ENCODE measurements around the gene BAMBI.

Gene BAMBI

GRCh38 chr10:28692050-28692449 is 14.7 kb downstream of the BAMBI start:
- TF ChIP-seq CTCF (IDR thresholded peaks at IDR 0.05; ENCODE audit: low read depth, low read length) = no peak
- H3K27me3 ChIP-seq = no peaks in the 10 kb centered on the region
- no peak overlapping the region for H3K4me3 ChIP-seq (ENCODE audit: low read depth, low read length)
- no peaks in the 10 kb centered on the region for H3K36me3 ChIP-seq
- no peak for DNase-seq
- no peaks in the 10 kb centered on the region for H3K9me3 ChIP-seq
- H3K4me1 ChIP-seq = peaks cover 3% of the 10 kb centered on the region

- TF ChIP-seq CTCF (IDR thresholded peaks at IDR 0.05; ENCODE audit: low read depth, low read length) = no peak
- no peak overlapping the region for H3K4me3 ChIP-seq (ENCODE audit: low read depth, low read length)
- no peak for DNase-seq
- H3K4me1 ChIP-seq = no peaks in the 10 kb centered on the region
- no peaks in the 10 kb centered on the region for H3K9me3 ChIP-seq
- H3K27me3 ChIP-seq = no peaks in the 10 kb centered on the region
- H3K36me3 ChIP-seq = no peaks in the 10 kb centered on the region
Observed at GRCh38 chr10:28694530-28694929, 17.2 kb downstream of the BAMBI start.

- no peak for TF ChIP-seq CTCF (IDR thresholded peaks at IDR 0.05; ENCODE audit: low read depth, low read length)
- H3K27me3 ChIP-seq = no peaks in the 10 kb centered on the region
- no peak for DNase-seq
Observed at GRCh38 chr10:28698075-28698474, 20.8 kb downstream of the BAMBI start.

GRCh38 chr10:28704464-28705161 is 27.3 kb downstream of the BAMBI start:
- H3K9me3 ChIP-seq = no peaks in the 10 kb centered on the region
- H3K4me1 ChIP-seq = no peaks in the 10 kb centered on the region
- H3K27me3 ChIP-seq = no peaks in the 10 kb centered on the region
- no peak overlapping the region for H3K4me3 ChIP-seq (ENCODE audit: low read depth, low read length)
- no peak for TF ChIP-seq CTCF (IDR thresholded peaks at IDR 0.05; ENCODE audit: low read depth, low read length)
- no peaks in the 10 kb centered on the region for H3K36me3 ChIP-seq
- DNase-seq = no peak

More at GRCh38 chr10:28698075-28698474, 20.8 kb downstream of the BAMBI start:
- no peak overlapping the region for H3K4me3 ChIP-seq (ENCODE audit: low read depth, low read length)
- no peaks in the 10 kb centered on the region for H3K36me3 ChIP-seq
- no peaks in the 10 kb centered on the region for H3K4me1 ChIP-seq
- H3K9me3 ChIP-seq = no peaks in the 10 kb centered on the region

- Histone ChIP-seq H3K4me3 (ENCODE audit: low read depth, low read length) (no peak overlapping the region), H3K9me3 (no peaks in the 10 kb centered on the region), H3K4me1 (no peaks in the 10 kb centered on the region), H3K36me3 (no peaks in the 10 kb centered on the region), H3K27me3 (no peaks in the 10 kb centered on the region)
- DNase-seq = no peak
- no peak for TF ChIP-seq CTCF (IDR thresholded peaks at IDR 0.05; ENCODE audit: low read depth, low read length)
Observed at GRCh38 chr10:28705472-28705871, 28.2 kb downstream of the BAMBI start.

- H3K4me1 ChIP-seq = no peaks in the 10 kb centered on the region
- no peaks in the 10 kb centered on the region for H3K27me3 ChIP-seq
- no peak overlapping the region for H3K4me3 ChIP-seq (ENCODE audit: low read depth, low read length)
- no peak for TF ChIP-seq CTCF (IDR thresholded peaks at IDR 0.05; ENCODE audit: low read depth, low read length)
- H3K36me3 ChIP-seq = no peaks in the 10 kb centered on the region
- no peak for DNase-seq
- H3K9me3 ChIP-seq = no peaks in the 10 kb centered on the region
Observed at GRCh38 chr10:28709001-28709710, 31.8 kb downstream of the BAMBI start.

All from BE2C (cell line).